ENCODE results near the gene NR2C2AP. TPM values are rescaled to one million over a fixed set of nuclear protein-coding genes. Genes with fewer than 3 reads are reported as not detected.

NR2C2AP gene
- total RNA-seq, 2 experiments from 2014 or later: 25.8 to 25.9 TPM

GRCh38 chr19:19212916-19213315 is 9.7 kb upstream of the NR2C2AP start:
- Mint-ChIP-seq H3K4me3 (no peak overlapping the region), H3K9me3 (no peaks in the 10 kb centered on the region), H3K27me3 (peaks cover 48% of the 10 kb centered on the region), H3K4me1 (peaks cover 3% of the 10 kb centered on the region), H3K27ac (no peak overlapping the region), H3K36me3 (ENCODE audit: low read depth) (no peaks in the 10 kb centered on the region)
- DNase-seq: no peak
- ChIA-PET POLR2A (no interaction called here), CTCF (no interaction called here)

GRCh38 chr19:19211499-19212420 is 8.5 kb upstream of the NR2C2AP start, which contains the start of gene NCAN:
TSS of gene NCAN (plus strand) at chr19:19211958. CDS start at chr19:19216954, 4,996 bp downstream.
- Mint-ChIP-seq H3K4me3 (no peak within 1 kb of the TSS), H3K4me1 (peaks cover 14% of the 10 kb centered on the region), H3K27me3 (peaks cover 39% of the 10 kb centered on the region), H3K9me3 (peaks cover 10% of the 10 kb centered on the region), H3K27ac (no peak within 1 kb of the TSS), H3K36me3 (ENCODE audit: low read depth) (peaks cover 9% of the 10 kb centered on the region)
- no peak for DNase-seq
- POLR2A ChIA-PET: interaction anchor here (1.0 kb wide), 1 partner anchor 9 kb away, joined by 3 read pairs; the partner anchor contains the start of gene NR2C2AP
- CTCF ChIA-PET: no interaction called here

GRCh38 chr19:19209372-19209771 is 6.2 kb upstream of the NR2C2AP start:
- CTCF ChIA-PET: interaction anchor here (0.6 to 1.7 kb wide), 2 partner anchors 21 to 35 kb away, joined by 4 to 5 read pairs; no protein-coding TSS in a partner anchor

GRCh38 chr19:19207637-19208572 is 4.7 kb upstream of the NR2C2AP start:
- Mint-ChIP-seq H3K4me1 (peaks cover 43% of the 10 kb centered on the region), H3K36me3 (ENCODE audit: low read depth) (peaks cover 13% of the 10 kb centered on the region), H3K9me3 (peaks cover 10% of the 10 kb centered on the region), H3K4me3 (peak overlapping the region; percentile 11), H3K27ac (peak overlapping the region; percentile 93), H3K27me3 (peaks cover 17% of the 10 kb centered on the region)
- ChIA-PET CTCF (interaction anchor here (1.7 kb wide), 1 partner anchor 33 kb away, joined by 5 read pairs; no protein-coding TSS in a partner anchor), POLR2A (interaction anchor here (1.0 to 1.2 kb wide), 2 partner anchors 15 to 157 kb away, joined by 3 to 4 read pairs; no protein-coding TSS in a partner anchor)
- DNase-seq: peak; percentile 21

More at GRCh38 chr19:19209372-19209771, 6.2 kb upstream of the NR2C2AP start:
- peaks cover 35% of the 10 kb centered on the region for H3K4me1 Mint-ChIP-seq
- POLR2A ChIA-PET: no interaction called here
- H3K27ac Mint-ChIP-seq: no peak overlapping the region
- H3K27me3 Mint-ChIP-seq: peaks cover 31% of the 10 kb centered on the region
- H3K4me3 Mint-ChIP-seq: no peak overlapping the region
- peaks cover 10% of the 10 kb centered on the region for H3K36me3 Mint-ChIP-seq (ENCODE audit: low read depth)
- peaks cover 10% of the 10 kb centered on the region for H3K9me3 Mint-ChIP-seq
- DNase-seq: no peak

GRCh38 chr19:19206938-19207337 is 3.7 kb upstream of the NR2C2AP start:
- DNase-seq: no peak
- peak overlapping the region; percentile 93 for H3K27ac Mint-ChIP-seq

GRCh38 chr19:19205416-19206410 is 2.5 kb upstream of the NR2C2AP start:
- Mint-ChIP-seq H3K4me3 (no peak overlapping the region), H3K27ac (no peak overlapping the region), H3K4me1 (peaks cover 57% of the 10 kb centered on the region), H3K27me3 (peaks cover 4% of the 10 kb centered on the region), H3K36me3 (ENCODE audit: low read depth) (peaks cover 23% of the 10 kb centered on the region), H3K9me3 (peaks cover 10% of the 10 kb centered on the region)
- CTCF ChIA-PET: interaction anchor here (0.8 to 1.5 kb wide), 2 partner anchors 19 to 60 kb away, joined by 3 to 4 read pairs; no protein-coding TSS in a partner anchor
- DNase-seq: no peak
- POLR2A ChIA-PET: interaction anchor here (1.2 to 6.6 kb wide), 2 partner anchors 13 to 16 kb away, joined by 3 to 102 read pairs; partner anchors contain the start of genes BORCS8 and RFXANK

More at GRCh38 chr19:19206938-19207337, 3.7 kb upstream of the NR2C2AP start:
- ChIA-PET POLR2A (interaction anchor here (6.6 kb wide), 1 partner anchor 14 kb away, joined by 102 read pairs; the partner anchor contains the start of genes BORCS8 and RFXANK), CTCF (no interaction called here)
- H3K4me3 Mint-ChIP-seq: no peak overlapping the region
- peaks cover 21% of the 10 kb centered on the region for H3K36me3 Mint-ChIP-seq (ENCODE audit: low read depth)
- H3K27me3 Mint-ChIP-seq: peaks cover 10% of the 10 kb centered on the region
- H3K9me3 Mint-ChIP-seq: peaks cover 10% of the 10 kb centered on the region
- H3K4me1 Mint-ChIP-seq: peaks cover 53% of the 10 kb centered on the region

GRCh38 chr19:19204181-19204580 is 967 bp upstream of the NR2C2AP start:
- ChIA-PET POLR2A (interaction anchor here (1.2 to 6.6 kb wide), 2 partner anchors 11 to 15 kb away, joined by 3 to 102 read pairs; partner anchors contain the start of genes BORCS8 and RFXANK), CTCF (interaction anchor here (0.7 to 3.4 kb wide), 5 partner anchors 20 to 141 kb away, joined by 3 to 12 read pairs (median 3); no protein-coding TSS in a partner anchor)
- Mint-ChIP-seq H3K27ac (no peak overlapping the region), H3K4me3 (peak overlapping the region; percentile 46), H3K36me3 (ENCODE audit: low read depth) (peaks cover 26% of the 10 kb centered on the region), H3K27me3 (peaks cover 1% of the 10 kb centered on the region), H3K4me1 (peaks cover 57% of the 10 kb centered on the region), H3K9me3 (peaks cover 10% of the 10 kb centered on the region)
- DNase-seq: no peak

GRCh38 chr19:19202707-19203011 is 555 bp downstream of the NR2C2AP start:
- peak overlapping the region; percentile 86 for H3K27ac Mint-ChIP-seq
- peaks cover 8% of the 10 kb centered on the region for H3K9me3 Mint-ChIP-seq
- peaks cover 37% of the 10 kb centered on the region for H3K36me3 Mint-ChIP-seq (ENCODE audit: low read depth)
- H3K4me3 Mint-ChIP-seq: peak overlapping the region; percentile 90
- H3K27me3 Mint-ChIP-seq: peaks cover 1% of the 10 kb centered on the region
- DNase-seq: no peak
- peaks cover 54% of the 10 kb centered on the region for H3K4me1 Mint-ChIP-seq
- ChIA-PET CTCF (interaction anchor here (1.0 to 3.4 kb wide), 9 partner anchors 10 to 288 kb away, joined by 3 to 12 read pairs (median 5); partner anchors contain the start of genes BORCS8, GATAD2A and RFXANK), POLR2A (interaction anchor here (0.6 to 6.6 kb wide), 8 partner anchors 9 to 286 kb away, joined by 3 to 102 read pairs (median 4); partner anchors contain the start of genes BORCS8, GATAD2A, NCAN and RFXANK)

GRCh38 chr19:19201697-19202630 is 1.2 kb downstream of the NR2C2AP start:
- Mint-ChIP-seq H3K4me1 (peaks cover 47% of the 10 kb centered on the region), H3K36me3 (ENCODE audit: low read depth) (peaks cover 33% of the 10 kb centered on the region), H3K4me3 (peak overlapping the region; percentile 90), H3K27me3 (no peaks in the 10 kb centered on the region), H3K27ac (peak overlapping the region; percentile 86), H3K9me3 (peaks cover 1% of the 10 kb centered on the region)
- ChIA-PET POLR2A (interaction anchor here (1.1 to 6.6 kb wide), 4 partner anchors 9 to 23 kb away, joined by 3 to 102 read pairs (median 6); partner anchors contain the start of genes BORCS8, NCAN and RFXANK), CTCF (interaction anchor here (1.1 to 3.4 kb wide), 5 partner anchors 9 to 289 kb away, joined by 3 to 12 read pairs (median 5); no protein-coding TSS in a partner anchor)
- DNase-seq: no peak

GRCh38 chr19:19193926-19194325 is 9.3 kb downstream of the NR2C2AP start:
- Mint-ChIP-seq H3K4me1 (peaks cover 46% of the 10 kb centered on the region), H3K9me3 (no peaks in the 10 kb centered on the region), H3K36me3 (ENCODE audit: low read depth) (peaks cover 37% of the 10 kb centered on the region), H3K27ac (peak overlapping the region; percentile 54), H3K4me3 (peak overlapping the region; percentile 98), H3K27me3 (no peaks in the 10 kb centered on the region)
- DNase-seq: no peak
- ChIA-PET CTCF (interaction anchor here (1.4 to 3.3 kb wide), 2 partner anchors 19 to 48 kb away, joined by 5 to 9 read pairs; no protein-coding TSS in a partner anchor), POLR2A (interaction anchor here (0.6 to 5.1 kb wide), 5 partner anchors 10 to 623 kb away, joined by 3 to 102 read pairs (median 3); partner anchors contain the start of gene NR2C2AP)

Measured in activated CD4-positive, alpha-beta memory T cell treated with anti-CD3 and anti-CD28 coated beads, Interleukin-2, amount 10 ng/mL, durations not matched to agents 7 days and 5 days (primary cell).